ENCODE measurements around the gene NADSYN1. TPM values are rescaled to one million over a fixed set of nuclear protein-coding genes. Genes with fewer than 3 reads are reported as not detected.

Gene NADSYN1
- total RNA-seq, 8 experiments from 2014 or later = 20.3 to 120 (median 37.1) TPM

- Histone ChIP-seq H3K4me1 (replicated peaks in 1 of 2) (peaks cover 0 to 9% of the 10 kb centered on the region in 2 donors), H3K27ac (no peak overlapping the region), H3K4me3 (no peak overlapping the region)
- in situ Hi-C loops (cut with MboI; ENCODE audit: low pct_unique_long_range_greater_than_20kb in 2 of 9, low sequenced_read_pairs in 9 of 9, unreplicated experiment in 9 of 9) = no loop called here
- no peak for ATAC-seq (replicated peaks in 6 of 8)
- WGBS, 10 experiments = 58 to 97% (median 86%) methylated on average over 2 to 5 of the region's 6 CpGs; no CpG with 5 or more reads in 4 of the 10 experiments
Observed at GRCh38 chr11:71483692-71484091, 30.7 kb downstream of the NADSYN1 start.

GRCh38 chr11:71484248-71485062, 31.5 kb downstream of the NADSYN1 start:
- Histone ChIP-seq H3K4me1 (replicated peaks in 1 of 2) (peaks cover 0 to 11% of the 10 kb centered on the region in 2 donors), H3K27ac (no peak overlapping the region), H3K4me3 (no peak overlapping the region)
- in situ Hi-C loops (cut with MboI; ENCODE audit: low pct_unique_long_range_greater_than_20kb in 2 of 9, low sequenced_read_pairs in 9 of 9, unreplicated experiment in 9 of 9) = no loop called here
- 84 to 100% (median 91%) methylated on average over 2 to 14 of the region's 23 CpGs; no CpG with 5 or more reads in 4 of the 10 experiments for WGBS, 10 experiments
- ATAC-seq (replicated peaks in 6 of 8) = no peak

- 55 to 90% (median 83%) methylated on average over 1 to 4 of the region's 6 CpGs; no CpG with 5 or more reads in 6 of the 10 experiments for WGBS, 10 experiments
- ATAC-seq (replicated peaks in 6 of 8) = no peak
Observed at GRCh38 chr11:71485063-71485399, 32.0 kb downstream of the NADSYN1 start.

GRCh38 chr11:71485466-71485865, 32.5 kb downstream of the NADSYN1 start:
- in situ Hi-C loops (cut with MboI; ENCODE audit: low pct_unique_long_range_greater_than_20kb in 2 of 9, low sequenced_read_pairs in 9 of 9, unreplicated experiment in 9 of 9) = no loop called here
- Histone ChIP-seq H3K4me3 (no peak overlapping the region), H3K27ac (no peak overlapping the region), H3K4me1 (replicated peaks in 1 of 2) (peaks cover 0 to 11% of the 10 kb centered on the region in 2 donors)
- WGBS, 10 experiments = 80 to 100% (median 92%) methylated on average over 1 to 11 of the region's 18 CpGs; no CpG with 5 or more reads in 4 of the 10 experiments
- ATAC-seq (replicated peaks in 6 of 8) = no peak

More at GRCh38 chr11:71485063-71485399, 32.0 kb downstream of the NADSYN1 start:
- Histone ChIP-seq H3K27ac (no peak overlapping the region), H3K4me3 (no peak overlapping the region), H3K4me1 (replicated peaks in 1 of 2) (peaks cover 0 to 11% of the 10 kb centered on the region in 2 donors)
- in situ Hi-C loops (cut with MboI; ENCODE audit: low pct_unique_long_range_greater_than_20kb in 2 of 9, low sequenced_read_pairs in 9 of 9, unreplicated experiment in 9 of 9) = no loop called here

- WGBS, 10 experiments = 80 to 100% (median 94%) methylated on average over 1 of the region's 1 CpG; no CpG with 5 or more reads in 6 of the 10 experiments
- in situ Hi-C loops (cut with MboI; ENCODE audit: low pct_unique_long_range_greater_than_20kb in 2 of 9, low sequenced_read_pairs in 9 of 9, unreplicated experiment in 9 of 9) = no loop called here
- Histone ChIP-seq H3K27ac (no peak overlapping the region), H3K4me1 (replicated peaks in 1 of 2) (peaks cover 0 to 11% of the 10 kb centered on the region in 2 donors), H3K4me3 (no peak overlapping the region)
- ATAC-seq (replicated peaks in 6 of 8) = no peak
Observed at GRCh38 chr11:71486320-71486719, 33.3 kb downstream of the NADSYN1 start.

GRCh38 chr11:71488681-71489270, 35.8 kb downstream of the NADSYN1 start:
- H3K4me3 ChIP-seq = no peak overlapping the region
- no peak overlapping the region for H3K27ac ChIP-seq
- ATAC-seq (replicated peaks in 6 of 8) = peak in 1 of 8 experiments; percentile 18
- 60 to 100% (median 90%) methylated on average over 1 of the region's 6 CpGs; no CpG with 5 or more reads in 6 of the 10 experiments for WGBS, 10 experiments
- H3K4me1 ChIP-seq (replicated peaks in 1 of 2) = peaks cover 0 to 11% of the 10 kb centered on the region in 2 donors
- in situ Hi-C loops (cut with MboI; ENCODE audit: low pct_unique_long_range_greater_than_20kb in 2 of 9, low sequenced_read_pairs in 9 of 9, unreplicated experiment in 9 of 9) = no loop called here

GRCh38 chr11:71489311-71490043, 36.5 kb downstream of the NADSYN1 start:
- Histone ChIP-seq H3K4me1 (replicated peaks in 1 of 2) (peaks cover 0 to 11% of the 10 kb centered on the region in 2 donors), H3K4me3 (no peak overlapping the region), H3K27ac (no peak overlapping the region)
- in situ Hi-C loops (cut with MboI; ENCODE audit: low pct_unique_long_range_greater_than_20kb in 2 of 9, low sequenced_read_pairs in 9 of 9, unreplicated experiment in 9 of 9) = no loop called here
- 60 to 90% (median 74%) methylated on average over 2 to 8 of the region's 15 CpGs; no CpG with 5 or more reads in 5 of the 10 experiments for WGBS, 10 experiments
- ATAC-seq (replicated peaks in 6 of 8) = no peak

GRCh38 chr11:71490044-71490730, 37.2 kb downstream of the NADSYN1 start:
- in situ Hi-C loops (cut with MboI; ENCODE audit: low pct_unique_long_range_greater_than_20kb in 2 of 9, low sequenced_read_pairs in 9 of 9, unreplicated experiment in 9 of 9) = no loop called here
- Histone ChIP-seq H3K27ac (no peak overlapping the region), H3K4me1 (replicated peaks in 1 of 2) (peaks cover 0 to 11% of the 10 kb centered on the region in 2 donors), H3K4me3 (no peak overlapping the region)
- no peak for ATAC-seq (replicated peaks in 6 of 8)
- WGBS, 10 experiments = 60 to 100% (median 100%) methylated on average over 1 to 4 of the region's 23 CpGs; no CpG with 5 or more reads in 5 of the 10 experiments

GRCh38 chr11:71490731-71491390, 37.9 kb downstream of the NADSYN1 start:
- Histone ChIP-seq H3K4me1 (replicated peaks in 1 of 2) (peaks cover 0 to 11% of the 10 kb centered on the region in 2 donors), H3K27ac (no peak overlapping the region), H3K4me3 (no peak overlapping the region)
- no peak for ATAC-seq (replicated peaks in 6 of 8)
- in situ Hi-C loops (cut with MboI; ENCODE audit: low pct_unique_long_range_greater_than_20kb in 2 of 9, low sequenced_read_pairs in 9 of 9, unreplicated experiment in 9 of 9) = no loop called here
- WGBS, 10 experiments = 94 to 100% (median 95%) methylated on average over 1 to 9 of the region's 28 CpGs; no CpG with 5 or more reads in 5 of the 10 experiments

- Histone ChIP-seq H3K27ac (no peak overlapping the region), H3K4me3 (no peak overlapping the region), H3K4me1 (replicated peaks in 1 of 2) (peaks cover 0 to 11% of the 10 kb centered on the region in 2 donors)
- no peak for ATAC-seq (replicated peaks in 6 of 8)
- in situ Hi-C loops (cut with MboI; ENCODE audit: low pct_unique_long_range_greater_than_20kb in 2 of 9, low sequenced_read_pairs in 9 of 9, unreplicated experiment in 9 of 9) = no loop called here
- WGBS, 10 experiments = 92 to 100% methylated on average over 2 to 9 of the region's 19 CpGs; no CpG with 5 or more reads in 8 of the 10 experiments
Observed at GRCh38 chr11:71491531-71491930, 38.5 kb downstream of the NADSYN1 start.

- no peak overlapping the region for H3K27ac ChIP-seq
- H3K4me1 ChIP-seq (replicated peaks in 1 of 2) = peaks cover 0 to 11% of the 10 kb centered on the region in 2 donors
- ATAC-seq (replicated peaks in 6 of 8) = no peak
- H3K4me3 ChIP-seq = no peak overlapping the region
- in situ Hi-C loops (cut with MboI; ENCODE audit: low pct_unique_long_range_greater_than_20kb in 2 of 9, low sequenced_read_pairs in 9 of 9, unreplicated experiment in 9 of 9) = no loop called here
- 75 to 100% (median 87%) methylated on average over 1 to 8 of the region's 9 CpGs; no CpG with 5 or more reads in 7 of the 10 experiments for WGBS, 10 experiments
Observed at GRCh38 chr11:71491940-71492339, 38.9 kb downstream of the NADSYN1 start.

All from motor neuron (in vitro differentiated cells).